Heart right ventricle (tissue), 16 donors: Measurements from ENCODE around the gene CSRP3. TPM values are rescaled to one million over a fixed set of nuclear protein-coding genes. Genes with fewer than 3 reads are reported as not detected.

ENCODE experiments used
- ATAC-seq, 8 donors: fragments of 200-7000 bp; cut with Tn5 transposase; one replicate each; pipeline ENCODE4 v1.9.1; 2020; ENCODE audit warnings: mild to moderate bottlenecking in 8 of 8, moderate library complexity in 8 of 8, moderate number of reproducible peaks in 1 of 8
- DNase-seq, 2 donors: peaks; one replicate each; pipeline ENCODE4 v3.0.0-alpha.2; 2020
- H3K27ac ChIP-seq, 10 donors: fragments of 200-600 bp; sonication (generic) in 2 of 10; one replicate each; pipeline versions ENCODE4 v1.5.0 to v1.8.0; 2020 to 2022; ENCODE audit warnings: mild to moderate bottlenecking in 3 of 10
- H3K27me3 ChIP-seq, 7 donors: fragments of 200-600 bp; one replicate each; pipeline ENCODE4 v1.8.0; 2021 to 2022; ENCODE audit warnings: mild to moderate bottlenecking in 2 of 7
- H3K36me3 ChIP-seq, 9 donors: fragments of 200-600 bp; sonication (generic) in 1 of 9; one replicate each; pipeline versions ENCODE4 v1.5.0 to v1.8.0; 2020 to 2022; ENCODE audit warnings: mild to moderate bottlenecking in 2 of 9
- H3K4me1 ChIP-seq, 9 donors: fragments of 200-600 bp; sonication (generic) in 1 of 9; one replicate each; pipeline versions ENCODE4 v1.5.0 to v1.8.0; 2020 to 2022; ENCODE audit warnings: mild to moderate bottlenecking in 4 of 9
- H3K4me3 ChIP-seq, 10 donors: fragments of 200-600 bp; sonication (generic) in 2 of 10; one replicate each; pipeline versions ENCODE4 v1.5.0 to v1.8.0; 2020 to 2022; ENCODE audit warnings: mild to moderate bottlenecking in 7 of 10, moderate library complexity in 2 of 10
- H3K9me3 ChIP-seq, 11 donors: fragments of 200-600 bp in 10 of 11; sonication (generic) in 2 of 11; one replicate each; pipeline versions ENCODE4 v1.5.0 to v1.8.0; 2013 to 2022; ENCODE audit warnings: mild to moderate bottlenecking in 2 of 11, control low read depth in 1 of 11, moderate library complexity in 1 of 11
- CTCF ChIP-seq, 9 donors: fragments of 200-600 bp; sonication (generic) in 2 of 9; IDR thresholded peaks; one replicate each; pipeline versions ENCODE4 v1.5.0 to v1.8.0; 2021 to 2022; ENCODE audit warnings: antibody characterized with exemption in 9 of 9, mild to moderate bottlenecking in 5 of 9, moderate library complexity in 1 of 9
- WGBS, 2 donors: extraction: QIAGEN DNeasy Blood & Tissue Kit; methylation state at CpG; one replicate each; pipeline ENCODE4 v1.1.7; 2013; ENCODE audit warnings: inconsistent platforms in 1 of 2; 5-methylcytosine and 5-hydroxymethylcytosine counted together
- intact Hi-C, 10 donors: fragments of 100-400 bp; cut with DNase I; formaldehyde crosslinking; loops; one replicate each; pipeline versions ENCODE4 v1.11.1 to v1.14.2; 2022
- polyA plus RNA-seq, 2 donors: library from polyadenylated mRNA; stranded (reverse); fragments of 200-250 nt; gene quantifications; one replicate each; pipeline ENCODE4 v1.2.3, GENCODE V29; 2013
- total RNA-seq, 10 donors: library from RNA; stranded (reverse); fragmentation: NEBNext Ultra II Directional in 3 of 10; extraction: Animal tissue kit (Norgen Biotek cat#: 25700) in 3 of 10; gene quantifications; one replicate each; pipeline versions ENCODE4 v1.2.1 to v1.2.4, GENCODE V29; 2021 to 2023
- donor health status: Arrhythmogenic right ventricular cardiomyopathy.
- donor health status: ischemic (EF 13 %, LVEDD 7.1; RV severe dilation, severe dysfunction).
- donor health status: healthy with polysubstance abuse.
- donor health status: DM: no; HTN: yes; CAD: no.
- donor health status: DM: no; HTN: no; CAD: no.
- donor health status: ischemic (EF 25% LVEDD 6.9; RV normal size, moderate dysfunction).
- donor health status: ischemic (EF 25% LVEDD 5.7; RV mildly dilated, moderate dysfunction).
- donor health status: healthy.
- donor health status: DM: yes; HTN: yes; CAD: no.
- donor health status: Ischemic cardiomyopathy.
- donor health status: ischemic (EF 35%, LVEDD 5.7; RV mildly dilated, moderate dysfunction).
- donor health status: nonischemic (EF 11% LVEDD 7.7; RV severe dilation, severe dysfunction).
- donor health status: DM: yes; HTN: yes; CAD: no.
- donor health status: PGD.
- donor health status: ischemic (EF 29% LVEDD 5.4; RV normal size, mild dysfunction).
- donor health status: nonischemic (EF 23%, LVEDD 6.1; RV moderate dilation, normal function).

CSRP3 gene
- total and polyA plus RNA-seq, 12 donors: 534 to 3,929 (median 2,209) TPM

GRCh38 chr11:19218786-19219460 is 17.1 kb upstream of the CSRP3 start:
- DNase-seq: peak; percentile 64 to 69
- Histone ChIP-seq H3K9me3 (peaks cover 0 to 4% (median 0%) of the 10 kb centered on the region in 11 donors), H3K4me1 (peaks cover 0 to 38% (median 5%) of the 10 kb centered on the region in 9 donors), H3K4me3 (peak overlapping the region in 1 of 10 donors; percentile 4), H3K36me3 (no peaks in the 10 kb centered on the region), H3K27ac (peak overlapping the region; percentile 5 to 86 (median 74)), H3K27me3 (no peaks in the 10 kb centered on the region)
- peak; percentile 67 to 91 (median 84) for ATAC-seq
- intact Hi-C loops: no loop called here
- no peak for TF ChIP-seq CTCF (IDR thresholded peaks at IDR 0.05)
- 49 to 67% methylated on average over 15 of the region's 15 CpGs for WGBS, 2 donors

GRCh38 chr11:19218216-19218615 is 16.4 kb upstream of the CSRP3 start:
- H3K4me1 ChIP-seq: peaks cover 0 to 38% (median 5%) of the 10 kb centered on the region in 9 donors
- WGBS, 2 donors: 56 to 66% methylated on average over 3 of the region's 3 CpGs
- peak overlapping the region; percentile 5 to 86 (median 74) for H3K27ac ChIP-seq
- DNase-seq: no peak
- H3K27me3 ChIP-seq: no peaks in the 10 kb centered on the region
- intact Hi-C loops: no loop called here
- ATAC-seq: peak in 6 of 8 donors; percentile 23 to 71 (median 62)
- H3K9me3 ChIP-seq: peaks cover 0 to 4% (median 0%) of the 10 kb centered on the region in 11 donors
- peak overlapping the region in 1 of 10 donors; percentile 4 for H3K4me3 ChIP-seq
- H3K36me3 ChIP-seq: no peaks in the 10 kb centered on the region
- no peak for TF ChIP-seq CTCF (IDR thresholded peaks at IDR 0.05)

- Histone ChIP-seq H3K27me3 (no peaks in the 10 kb centered on the region), H3K36me3 (no peaks in the 10 kb centered on the region), H3K27ac (peak overlapping the region in 5 of 10 donors; percentile 41 to 86 (median 79)), H3K4me1 (peaks cover 0 to 31% (median 5%) of the 10 kb centered on the region in 9 donors), H3K9me3 (no peaks in the 10 kb centered on the region), H3K4me3 (no peak overlapping the region)
- DNase-seq (no peak), ATAC-seq (no peak)
- TF ChIP-seq CTCF (IDR thresholded peaks at IDR 0.05): no peak
- intact Hi-C loops: no loop called here
- WGBS, 2 donors: 47 to 53% methylated on average over 3 of the region's 3 CpGs
These were observed 15.1 kb upstream of the CSRP3 start for GRCh38 chr11:19216709-19217374.

GRCh38 chr11:19216021-19216420 is 14.2 kb upstream of the CSRP3 start:
- no peak for TF ChIP-seq CTCF (IDR thresholded peaks at IDR 0.05)
- Histone ChIP-seq H3K9me3 (no peaks in the 10 kb centered on the region), H3K4me3 (no peak overlapping the region), H3K4me1 (peaks cover 0 to 23% (median 3%) of the 10 kb centered on the region in 9 donors), H3K27ac (no peak overlapping the region), H3K27me3 (no peaks in the 10 kb centered on the region), H3K36me3 (no peaks in the 10 kb centered on the region)
- WGBS, 2 donors: 80 to 93% methylated on average over 4 of the region's 4 CpGs
- ATAC-seq (no peak), DNase-seq (no peak)
- intact Hi-C loops: no loop called here
